Activated T-cell treated with anti-CD3 and anti-CD28 coated beads for 1 hour (primary cell): ENCODE measurements around the gene HCFC1R1.

Source experiments
- DNase-seq: peaks from one replicate; pipeline ENCODE4 v3.0.0-alpha.2; 2020; ENCODE audit warnings: low read depth

HCFC1R1 gene

GRCh38 chr16:3035972-3036725, 12.4 kb upstream of the HCFC1R1 start:
- no peak for DNase-seq

GRCh38 chr16:3035289-3035971, 11.7 kb upstream of the HCFC1R1 start:
- no peak for DNase-seq

- no peak for DNase-seq
Observed at GRCh38 chr16:3032624-3033023, 8.9 kb upstream of the HCFC1R1 start.

- no peak for DNase-seq
Observed at GRCh38 chr16:3030222-3031212, 6.8 kb upstream of the HCFC1R1 start.

GRCh38 chr16:3029491-3030221, 5.9 kb upstream of the HCFC1R1 start:
- DNase-seq: no peak

GRCh38 chr16:3028716-3029319, 5.1 kb upstream of the HCFC1R1 start:
- no peak for DNase-seq

GRCh38 chr16:3027983-3028715, 4.4 kb upstream of the HCFC1R1 start:
- DNase-seq: peak; percentile 85

GRCh38 chr16:3027489-3027795, 3.7 kb upstream of the HCFC1R1 start:
- DNase-seq: no peak

- DNase-seq: no peak
Observed at GRCh38 chr16:3026609-3027488, 3.1 kb upstream of the HCFC1R1 start.

GRCh38 chr16:3026003-3026378, 2.2 kb upstream of the HCFC1R1 start:
- no peak for DNase-seq

GRCh38 chr16:3025032-3026002, 1.6 kb upstream of the HCFC1R1 start:
- DNase-seq: no peak

GRCh38 chr16:3023415-3023668, 400 bp downstream of the HCFC1R1 start:
- no peak for DNase-seq

- no peak for DNase-seq
Observed at GRCh38 chr16:3022684-3023414, 893 bp downstream of the HCFC1R1 start.

GRCh38 chr16:3022208-3022683, 1.5 kb downstream of the HCFC1R1 start:
- peak; percentile 81 for DNase-seq

GRCh38 chr16:3021449-3022207, 2.1 kb downstream of the HCFC1R1 start:
- peak; percentile 65 for DNase-seq

- peak; percentile 55 for DNase-seq
Observed at GRCh38 chr16:3020604-3021448, 2.9 kb downstream of the HCFC1R1 start.
